Measurements from ENCODE around the gene PRKCH. TPM values are rescaled to one million over a fixed set of nuclear protein-coding genes. Genes with fewer than 3 reads are reported as not detected.

PRKCH gene
- total and polyA plus RNA-seq, 10 of the 15 experiments (the other 5 are each of a cell fraction or from before 2014, with no cell fraction given), result 10.7 to 140 (median 33.2) TPM

DNA sequence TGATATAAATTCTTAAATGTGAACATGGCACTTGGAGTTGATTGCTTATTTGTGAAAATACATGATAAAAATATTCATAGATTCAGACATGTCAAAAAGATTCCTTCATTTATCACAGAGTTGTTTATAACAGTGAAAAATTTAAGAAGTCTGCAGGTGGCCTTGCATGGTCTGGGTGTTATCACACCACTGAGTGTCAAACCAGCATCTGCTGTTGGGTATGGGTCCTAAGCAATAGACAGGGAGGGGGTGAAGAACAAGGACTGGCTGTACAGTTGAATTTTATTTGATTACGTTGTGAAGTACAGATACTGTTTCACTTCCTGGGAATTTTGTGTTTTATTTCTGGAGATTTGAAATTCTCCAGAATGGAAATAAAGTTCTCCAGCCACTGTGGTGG lies 193.5 kb downstream of the PRKCH start:
- Histone ChIP-seq H3K4me1 (ENCODE audit: control insufficient read depth, insufficient read depth, low read length) (no peaks in the 10 kb centered on the region), H3K27ac (ENCODE audit: control insufficient read depth, insufficient read depth) (no peak overlapping the region)
- POLR2A ChIA-PET, result no interaction called here

DNA sequence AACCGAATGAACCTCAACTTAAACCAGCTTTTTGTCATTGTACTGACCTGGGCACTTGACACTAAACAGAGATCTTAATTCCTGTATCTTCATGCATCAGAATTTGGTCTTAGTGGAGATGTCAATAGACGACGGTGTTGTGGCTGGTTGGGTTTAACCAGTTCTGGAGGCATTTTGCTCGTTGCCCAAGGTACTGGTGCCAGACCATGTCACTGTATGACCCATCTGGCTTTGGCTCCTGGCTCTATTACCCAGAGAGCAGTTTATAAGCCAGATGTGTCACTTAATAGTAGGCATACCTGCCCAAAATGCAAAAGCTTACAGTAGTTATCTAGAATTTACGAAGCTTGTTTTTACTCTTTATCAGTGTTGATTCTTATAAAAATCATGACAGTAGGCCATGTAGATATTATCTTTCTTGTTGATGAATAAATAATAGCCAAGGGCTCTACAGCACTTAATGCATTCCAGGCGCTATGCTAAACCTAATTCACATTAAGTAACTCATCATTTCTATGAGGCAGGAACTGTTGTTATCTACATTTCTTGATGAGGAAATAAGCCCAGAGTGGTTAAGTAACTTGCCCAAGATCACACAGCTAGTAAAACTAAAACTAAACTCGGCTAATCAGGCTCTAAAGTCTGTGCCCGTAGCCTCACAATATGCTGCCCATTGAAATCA lies 194.2 kb downstream of the PRKCH start:
- FAIRE-seq (no peak), DNase-seq (ENCODE audit: low read depth, low spot score) (no peak), ATAC-seq (no peak)
- Histone ChIP-seq H3K4me2 (ENCODE audit: control insufficient read depth, insufficient read depth) (no peak overlapping the region), H3K9me3 (replicated peaks; ENCODE audit: control insufficient read depth, insufficient read depth, low read length) (no peaks in the 10 kb centered on the region), H3K36me3 (ENCODE audit: control insufficient read depth in 2 of 2, insufficient read depth in 2 of 2, low read length in 1 of 2) (peaks cover 0 to 14% of the 10 kb centered on the region in 2 experiments; a peak in 2 of 4 replicates), H4K20me1 (ENCODE audit: control insufficient read depth, insufficient read depth) (no peaks in the 10 kb centered on the region), H2AFZ (ENCODE audit: control insufficient read depth, low read depth, low read length) (no peak overlapping the region), H3K79me2 (ENCODE audit: control insufficient read depth, insufficient read depth, low read length) (no peaks in the 10 kb centered on the region), H3K27ac (ENCODE audit: control insufficient read depth, insufficient read depth) (no peak overlapping the region), H3K4me1 (ENCODE audit: control insufficient read depth, insufficient read depth, low read length) (no peaks in the 10 kb centered on the region), H3K27me3 (replicated peaks in 1 of 2; ENCODE audit: control insufficient read depth in 2 of 2, insufficient read depth in 2 of 2, low read length in 1 of 2) (no peaks in the 10 kb centered on the region), H3K9ac (ENCODE audit: control insufficient read depth, insufficient read depth, low read length) (no peak overlapping the region), H3K4me3 (no peak overlapping the region)
- POLR2A ChIA-PET, result no interaction called here
- WGBS (ENCODE audit: insufficient coverage, insufficient replicate concordance, low lambda C conversion rate, missing lambda C conversion rate), result 91% methylated on average over 8 of the region's 8 CpGs
- no TSS peak for BruUV-seq (replicated peaks)
- CTCF ChIA-PET, result no interaction called here
- in situ Hi-C loops (cut with MboI), result no loop called here
- intact Hi-C loops (cut with micrococcal nuclease; ENCODE audit: unreplicated experiment), result no loop called here
- SMC1A ChIA-PET (ENCODE audit: uncharacterized antibody, unreplicated experiment), result interaction anchor here (1.2 kb wide), 1 partner anchor 24 kb away, joined by 3 read pairs; no protein-coding TSS in a partner anchor
- RAD21 ChIA-PET (ENCODE audit: unreplicated experiment), result interaction anchor here (1.3 kb wide), 1 partner anchor 322 kb away, joined by 3 read pairs; no protein-coding TSS in a partner anchor
- TF ChIP-seq SMARCA5 (IDR thresholded peaks at IDR 0.05) (0 out of 2 replicates have a peak, but pooled peaks have one; percentile 18), TBL1XR1 (IDR thresholded peaks at IDR 0.05; ENCODE audit: low read depth, low read length) (no peak)
- TF ChIP-seq, protein P1, sequence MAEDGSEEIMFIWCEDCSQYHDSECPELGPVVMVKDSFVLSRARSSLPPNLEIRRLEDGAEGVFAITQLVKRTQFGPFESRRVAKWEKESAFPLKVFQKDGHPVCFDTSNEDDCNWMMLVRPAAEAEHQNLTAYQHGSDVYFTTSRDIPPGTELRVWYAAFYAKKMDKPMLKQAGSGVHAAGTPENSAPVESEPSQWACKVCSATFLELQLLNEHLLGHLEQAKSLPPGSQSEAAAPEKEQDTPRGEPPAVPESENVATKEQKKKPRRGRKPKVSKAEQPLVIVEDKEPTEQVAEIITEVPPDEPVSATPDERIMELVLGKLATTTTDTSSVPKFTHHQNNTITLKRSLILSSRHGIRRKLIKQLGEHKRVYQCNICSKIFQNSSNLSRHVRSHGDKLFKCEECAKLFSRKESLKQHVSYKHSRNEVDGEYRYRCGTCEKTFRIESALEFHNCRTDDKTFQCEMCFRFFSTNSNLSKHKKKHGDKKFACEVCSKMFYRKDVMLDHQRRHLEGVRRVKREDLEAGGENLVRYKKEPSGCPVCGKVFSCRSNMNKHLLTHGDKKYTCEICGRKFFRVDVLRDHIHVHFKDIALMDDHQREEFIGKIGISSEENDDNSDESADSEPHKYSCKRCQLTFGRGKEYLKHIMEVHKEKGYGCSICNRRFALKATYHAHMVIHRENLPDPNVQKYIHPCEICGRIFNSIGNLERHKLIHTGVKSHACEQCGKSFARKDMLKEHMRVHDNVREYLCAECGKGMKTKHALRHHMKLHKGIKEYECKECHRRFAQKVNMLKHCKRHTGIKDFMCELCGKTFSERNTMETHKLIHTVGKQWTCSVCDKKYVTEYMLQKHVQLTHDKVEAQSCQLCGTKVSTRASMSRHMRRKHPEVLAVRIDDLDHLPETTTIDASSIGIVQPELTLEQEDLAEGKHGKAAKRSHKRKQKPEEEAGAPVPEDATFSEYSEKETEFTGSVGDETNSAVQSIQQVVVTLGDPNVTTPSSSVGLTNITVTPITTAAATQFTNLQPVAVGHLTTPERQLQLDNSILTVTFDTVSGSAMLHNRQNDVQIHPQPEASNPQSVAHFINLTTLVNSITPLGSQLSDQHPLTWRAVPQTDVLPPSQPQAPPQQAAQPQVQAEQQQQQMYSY (CRISPR knock-in tag; IDR thresholded peaks at IDR 0.05), result no peak
- TF ChIP-seq, protein P2, sequence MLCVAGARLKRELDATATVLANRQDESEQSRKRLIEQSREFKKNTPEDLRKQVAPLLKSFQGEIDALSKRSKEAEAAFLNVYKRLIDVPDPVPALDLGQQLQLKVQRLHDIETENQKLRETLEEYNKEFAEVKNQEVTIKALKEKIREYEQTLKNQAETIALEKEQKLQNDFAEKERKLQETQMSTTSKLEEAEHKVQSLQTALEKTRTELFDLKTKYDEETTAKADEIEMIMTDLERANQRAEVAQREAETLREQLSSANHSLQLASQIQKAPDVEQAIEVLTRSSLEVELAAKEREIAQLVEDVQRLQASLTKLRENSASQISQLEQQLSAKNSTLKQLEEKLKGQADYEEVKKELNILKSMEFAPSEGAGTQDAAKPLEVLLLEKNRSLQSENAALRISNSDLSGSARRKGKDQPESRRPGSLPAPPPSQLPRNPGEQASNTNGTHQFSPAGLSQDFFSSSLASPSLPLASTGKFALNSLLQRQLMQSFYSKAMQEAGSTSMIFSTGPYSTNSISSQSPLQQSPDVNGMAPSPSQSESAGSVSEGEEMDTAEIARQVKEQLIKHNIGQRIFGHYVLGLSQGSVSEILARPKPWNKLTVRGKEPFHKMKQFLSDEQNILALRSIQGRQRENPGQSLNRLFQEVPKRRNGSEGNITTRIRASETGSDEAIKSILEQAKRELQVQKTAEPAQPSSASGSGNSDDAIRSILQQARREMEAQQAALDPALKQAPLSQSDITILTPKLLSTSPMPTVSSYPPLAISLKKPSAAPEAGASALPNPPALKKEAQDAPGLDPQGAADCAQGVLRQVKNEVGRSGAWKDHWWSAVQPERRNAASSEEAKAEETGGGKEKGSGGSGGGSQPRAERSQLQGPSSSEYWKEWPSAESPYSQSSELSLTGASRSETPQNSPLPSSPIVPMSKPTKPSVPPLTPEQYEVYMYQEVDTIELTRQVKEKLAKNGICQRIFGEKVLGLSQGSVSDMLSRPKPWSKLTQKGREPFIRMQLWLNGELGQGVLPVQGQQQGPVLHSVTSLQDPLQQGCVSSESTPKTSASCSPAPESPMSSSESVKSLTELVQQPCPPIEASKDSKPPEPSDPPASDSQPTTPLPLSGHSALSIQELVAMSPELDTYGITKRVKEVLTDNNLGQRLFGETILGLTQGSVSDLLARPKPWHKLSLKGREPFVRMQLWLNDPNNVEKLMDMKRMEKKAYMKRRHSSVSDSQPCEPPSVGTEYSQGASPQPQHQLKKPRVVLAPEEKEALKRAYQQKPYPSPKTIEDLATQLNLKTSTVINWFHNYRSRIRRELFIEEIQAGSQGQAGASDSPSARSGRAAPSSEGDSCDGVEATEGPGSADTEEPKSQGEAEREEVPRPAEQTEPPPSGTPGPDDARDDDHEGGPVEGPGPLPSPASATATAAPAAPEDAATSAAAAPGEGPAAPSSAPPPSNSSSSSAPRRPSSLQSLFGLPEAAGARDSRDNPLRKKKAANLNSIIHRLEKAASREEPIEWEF (IDR thresholded peaks at IDR 0.05; ENCODE audit: insufficient replicate concordance, low read depth, low read length), result no peak

More for the DNA sequence above, 193.5 kb downstream of the PRKCH start:
- in situ Hi-C loops (cut with MboI) (no loop called here), intact Hi-C loops (cut with micrococcal nuclease; ENCODE audit: unreplicated experiment) (no loop called here)
- TF ChIP-seq RUNX3 (IDR thresholded peaks at IDR 0.05; ENCODE audit: low read length) (no peak), MEF2A (IDR thresholded peaks at IDR 0.05; ENCODE audit: insufficient read depth, low read depth, low read length) (no peak), MYB (IDR thresholded peaks at IDR 0.05; ENCODE audit: borderline replicate concordance, low read depth, low read length) (no peak), WRNIP1 (IDR thresholded peaks at IDR 0.05; ENCODE audit: borderline replicate concordance, low read depth, low read length) (no peak), BRCA1 (IDR thresholded peaks at IDR 0.05; ENCODE audit: low read depth, low read length) (no peak)
- no peaks in the 10 kb centered on the region for H4K20me1 ChIP-seq (ENCODE audit: control insufficient read depth, insufficient read depth)
- BruUV-seq (replicated peaks), result no TSS peak
- no peaks in the 10 kb centered on the region for H3K27me3 ChIP-seq (replicated peaks in 1 of 2; ENCODE audit: control insufficient read depth in 2 of 2, insufficient read depth in 2 of 2, low read length in 1 of 2)
- ATAC-seq (no peak), DNase-seq (ENCODE audit: low read depth, low spot score) (no peak), FAIRE-seq (no peak)
- SMC1A ChIA-PET (ENCODE audit: uncharacterized antibody, unreplicated experiment), result interaction anchor here (0.6 kb wide), 1 partner anchor 121 kb away, joined by 3 read pairs; no protein-coding TSS in a partner anchor
- H2AFZ ChIP-seq (ENCODE audit: control insufficient read depth, low read depth, low read length), result no peak overlapping the region
- RAD21 ChIA-PET (ENCODE audit: unreplicated experiment), result interaction anchor here (1.3 kb wide), 1 partner anchor 323 kb away, joined by 3 read pairs; no protein-coding TSS in a partner anchor
- no peak overlapping the region for H3K4me2 ChIP-seq (ENCODE audit: control insufficient read depth, insufficient read depth)
- no peak overlapping the region for H3K4me3 ChIP-seq
- no peaks in the 10 kb centered on the region for H3K79me2 ChIP-seq (ENCODE audit: control insufficient read depth, insufficient read depth, low read length)
- H3K9ac ChIP-seq (ENCODE audit: control insufficient read depth, insufficient read depth, low read length), result no peak overlapping the region
- CTCF ChIA-PET, result no interaction called here
- 100% methylated on average over 1 of the region's 1 CpG for WGBS (ENCODE audit: insufficient coverage, insufficient replicate concordance, low lambda C conversion rate, missing lambda C conversion rate)
- H3K36me3 ChIP-seq (ENCODE audit: control insufficient read depth in 2 of 2, insufficient read depth in 2 of 2, low read length in 1 of 2), result peaks cover 0 to 14% of the 10 kb centered on the region in 2 experiments; a peak in 2 of 4 replicates
- no peaks in the 10 kb centered on the region for H3K9me3 ChIP-seq (replicated peaks; ENCODE audit: control insufficient read depth, insufficient read depth, low read length)

All from GM12878 (cell line).